SK-N-SH treated with all-trans-retinoic acid at 6 μM for 48 hours (cell line): ENCODE results near the gene ACKR1.

Source experiments
- ATAC-seq: fragments of 200-7000 bp; cut with Tn5 transposase; 3 replicates; pipeline ENCODE4 v1.9.1; 2020; ENCODE audit warnings: mild to moderate bottlenecking, moderate library complexity
- ARNTL ChIP-seq: fragments of 450-650 bp; formaldehyde crosslinking; IDR thresholded peaks from 2 replicates; pipeline ENCODE4 v1.5.0; 2020; ENCODE audit warnings: low read depth, mild to moderate bottlenecking, moderate library complexity, borderline replicate concordance
- BACH2 ChIP-seq: fragments of 250-450 bp; sonication (Bioruptor Pico); IDR thresholded peaks from 2 replicates; pipeline ENCODE4 v1.9.0; 2021; ENCODE audit warnings: mild to moderate bottlenecking, borderline replicate concordance
- CSDC2 ChIP-seq: fragments of 250-450 bp; sonication (Bioruptor Pico); IDR thresholded peaks from 2 replicates; pipeline ENCODE4 v1.5.0; 2020; ENCODE audit warnings: mild to moderate bottlenecking, moderate library complexity
- ESRRG ChIP-seq: fragments of 250-450 bp; sonication (Bioruptor Pico); IDR thresholded peaks from 2 replicates; pipeline ENCODE4 v1.6.1; 2021; ENCODE audit warnings: mild to moderate bottlenecking
- GLIS3 ChIP-seq: fragments of 250-450 bp; sonication (Bioruptor Pico); IDR thresholded peaks from 2 replicates; pipeline ENCODE4 v1.5.0; 2020; ENCODE audit warnings: mild to moderate bottlenecking, moderate library complexity
- ISL1 ChIP-seq: fragments of 250-450 bp; sonication (Bioruptor Pico); IDR thresholded peaks from 2 replicates; pipeline ENCODE4 v2.1.2; 2022; ENCODE audit warnings: mild to moderate bottlenecking, moderate library complexity
- OSR1 ChIP-seq: fragments of 250-450 bp; sonication (Bioruptor Pico); IDR thresholded peaks from 2 replicates; pipeline ENCODE4 v1.8.0; 2022; ENCODE audit warnings: moderate library complexity, mild to moderate bottlenecking, inconsistent platforms
- PPARA ChIP-seq: fragments of 250-450 bp; sonication (Bioruptor Pico); IDR thresholded peaks from 2 replicates; pipeline ENCODE4 v1.5.0; 2020; ENCODE audit warnings: mild to moderate bottlenecking, borderline replicate concordance
- RARB ChIP-seq: fragments of 250-450 bp; sonication (Bioruptor Pico); IDR thresholded peaks from 2 replicates; pipeline ENCODE4 v1.8.0; 2021; ENCODE audit warnings: mild to moderate bottlenecking, moderate library complexity
- SNAI2 ChIP-seq: fragments of 250-450 bp; sonication (Bioruptor Pico); IDR thresholded peaks from 2 replicates; pipeline ENCODE4 v1.5.0; 2020; ENCODE audit warnings: mild to moderate bottlenecking, moderate library complexity
- TCF4 ChIP-seq: fragments of 250-450 bp; sonication (Bioruptor Pico); IDR thresholded peaks from 2 replicates; pipeline ENCODE4 v1.8.0; 2021; ENCODE audit warnings: mild to moderate bottlenecking, moderate library complexity, borderline replicate concordance
- TOX ChIP-seq: fragments of 250-450 bp; sonication (Bioruptor Pico); IDR thresholded peaks from 2 replicates; pipeline ENCODE4 v1.8.0; 2021; ENCODE audit warnings: mild to moderate bottlenecking, moderate library complexity, borderline replicate concordance
- ZC3H10 ChIP-seq: fragments of 250-450 bp; sonication (Bioruptor Pico); IDR thresholded peaks from 2 replicates; pipeline ENCODE4 v1.5.1; 2021; ENCODE audit warnings: mild to moderate bottlenecking, moderate library complexity
- ZFP3 ChIP-seq: fragments of 250-450 bp; sonication (Bioruptor Pico); IDR thresholded peaks from 2 replicates; pipeline ENCODE4 v1.5.0; 2020; ENCODE audit warnings: mild to moderate bottlenecking, moderate library complexity
- ZNF565 ChIP-seq: fragments of 450-650 bp; formaldehyde crosslinking; conservative IDR thresholded peaks from 2 replicates; pipeline ENCODE4 v1.5.0; 2020; ENCODE audit warnings: low read depth, mild to moderate bottlenecking, moderate library complexity
- ZNF70 ChIP-seq: fragments of 450-650 bp; formaldehyde crosslinking; IDR thresholded peaks from 2 replicates; pipeline ENCODE4 v1.5.0; 2020; ENCODE audit warnings: mild to moderate bottlenecking, moderate library complexity
- ZNF8 ChIP-seq: fragments of 450-650 bp; formaldehyde crosslinking; IDR thresholded peaks from 2 replicates; pipeline ENCODE4 v1.5.0; 2020; ENCODE audit warnings: mild to moderate bottlenecking, moderate library complexity
- TF ChIP-seq, protein P1 (sequence below): fragments of 250-450 bp; sonication (Bioruptor Pico); IDR thresholded peaks from 2 replicates; pipeline ENCODE4 v1.5.0; 2020; ENCODE audit warnings: mild to moderate bottlenecking, moderate library complexity
- TF ChIP-seq, protein P2 (sequence below): fragments of 250-450 bp; sonication (Bioruptor Pico); IDR thresholded peaks from 2 replicates; pipeline ENCODE4 v1.8.0; 2021; ENCODE audit warnings: low read depth, mild to moderate bottlenecking, moderate library complexity, borderline replicate concordance
- TF ChIP-seq, protein P3 (sequence below): fragments of 250-450 bp; sonication (Bioruptor Pico); IDR thresholded peaks from 2 replicates; pipeline ENCODE4 v1.8.0; 2020; ENCODE audit warnings: mild to moderate bottlenecking, moderate library complexity, borderline replicate concordance
- TF ChIP-seq, protein P4 (sequence below): fragments of 250-450 bp; sonication (Bioruptor Pico); IDR thresholded peaks from 2 replicates; pipeline ENCODE4 v1.5.1; 2021; ENCODE audit warnings: mild to moderate bottlenecking, moderate library complexity

Gene ACKR1

DNA sequence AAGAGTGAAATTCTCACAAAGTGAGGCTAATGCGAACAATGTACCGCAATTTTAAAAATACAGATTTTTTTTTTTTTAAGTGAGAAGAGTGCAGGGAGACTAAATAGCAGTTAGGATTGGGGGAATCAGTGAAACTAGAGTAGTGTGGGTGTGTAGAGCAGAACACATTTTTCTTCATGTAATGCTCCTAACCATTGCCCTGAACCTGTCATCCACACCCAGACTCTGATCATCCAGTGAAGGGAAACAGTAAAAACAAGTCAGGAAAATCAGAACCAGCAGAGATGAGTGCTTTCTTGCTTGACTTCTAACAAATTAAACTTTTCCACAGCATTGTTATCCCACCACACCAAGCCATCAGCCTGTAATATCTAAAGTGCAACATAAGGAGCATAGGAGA lies 24.2 kb upstream of the ACKR1 start:
- ATAC-seq, result no peak
- TF ChIP-seq BACH2 (CRISPR knock-in tag) (no peak), TOX (CRISPR knock-in tag) (no peak), RARB (CRISPR knock-in tag) (no peak), ZFP3 (CRISPR knock-in tag) (no peak), ISL1 (CRISPR knock-in tag) (no peak), PPARA (CRISPR knock-in tag) (no peak), ZNF565 (CRISPR knock-in tag) (no peak), ZNF70 (CRISPR knock-in tag) (no peak), ESRRG (CRISPR knock-in tag) (no peak), ZNF8 (CRISPR knock-in tag) (no peak)
- TF ChIP-seq, protein P1, sequence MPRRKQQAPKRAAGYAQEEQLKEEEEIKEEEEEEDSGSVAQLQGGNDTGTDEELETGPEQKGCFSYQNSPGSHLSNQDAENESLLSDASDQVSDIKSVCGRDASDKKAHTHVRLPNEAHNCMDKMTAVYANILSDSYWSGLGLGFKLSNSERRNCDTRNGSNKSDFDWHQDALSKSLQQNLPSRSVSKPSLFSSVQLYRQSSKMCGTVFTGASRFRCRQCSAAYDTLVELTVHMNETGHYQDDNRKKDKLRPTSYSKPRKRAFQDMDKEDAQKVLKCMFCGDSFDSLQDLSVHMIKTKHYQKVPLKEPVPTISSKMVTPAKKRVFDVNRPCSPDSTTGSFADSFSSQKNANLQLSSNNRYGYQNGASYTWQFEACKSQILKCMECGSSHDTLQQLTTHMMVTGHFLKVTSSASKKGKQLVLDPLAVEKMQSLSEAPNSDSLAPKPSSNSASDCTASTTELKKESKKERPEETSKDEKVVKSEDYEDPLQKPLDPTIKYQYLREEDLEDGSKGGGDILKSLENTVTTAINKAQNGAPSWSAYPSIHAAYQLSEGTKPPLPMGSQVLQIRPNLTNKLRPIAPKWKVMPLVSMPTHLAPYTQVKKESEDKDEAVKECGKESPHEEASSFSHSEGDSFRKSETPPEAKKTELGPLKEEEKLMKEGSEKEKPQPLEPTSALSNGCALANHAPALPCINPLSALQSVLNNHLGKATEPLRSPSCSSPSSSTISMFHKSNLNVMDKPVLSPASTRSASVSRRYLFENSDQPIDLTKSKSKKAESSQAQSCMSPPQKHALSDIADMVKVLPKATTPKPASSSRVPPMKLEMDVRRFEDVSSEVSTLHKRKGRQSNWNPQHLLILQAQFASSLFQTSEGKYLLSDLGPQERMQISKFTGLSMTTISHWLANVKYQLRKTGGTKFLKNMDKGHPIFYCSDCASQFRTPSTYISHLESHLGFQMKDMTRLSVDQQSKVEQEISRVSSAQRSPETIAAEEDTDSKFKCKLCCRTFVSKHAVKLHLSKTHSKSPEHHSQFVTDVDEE (CRISPR knock-in tag), result no peak
- TF ChIP-seq, protein P2, sequence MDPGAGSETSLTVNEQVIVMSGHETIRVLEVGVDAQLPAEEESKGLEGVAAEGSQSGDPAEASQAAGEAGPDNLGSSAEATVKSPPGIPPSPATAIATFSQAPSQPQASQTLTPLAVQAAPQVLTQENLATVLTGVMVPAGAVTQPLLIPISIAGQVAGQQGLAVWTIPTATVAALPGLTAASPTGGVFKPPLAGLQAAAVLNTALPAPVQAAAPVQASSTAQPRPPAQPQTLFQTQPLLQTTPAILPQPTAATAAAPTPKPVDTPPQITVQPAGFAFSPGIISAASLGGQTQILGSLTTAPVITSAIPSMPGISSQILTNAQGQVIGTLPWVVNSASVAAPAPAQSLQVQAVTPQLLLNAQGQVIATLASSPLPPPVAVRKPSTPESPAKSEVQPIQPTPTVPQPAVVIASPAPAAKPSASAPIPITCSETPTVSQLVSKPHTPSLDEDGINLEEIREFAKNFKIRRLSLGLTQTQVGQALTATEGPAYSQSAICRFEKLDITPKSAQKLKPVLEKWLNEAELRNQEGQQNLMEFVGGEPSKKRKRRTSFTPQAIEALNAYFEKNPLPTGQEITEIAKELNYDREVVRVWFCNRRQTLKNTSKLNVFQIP (CRISPR knock-in tag), result no peak
- TF ChIP-seq, protein P3, sequence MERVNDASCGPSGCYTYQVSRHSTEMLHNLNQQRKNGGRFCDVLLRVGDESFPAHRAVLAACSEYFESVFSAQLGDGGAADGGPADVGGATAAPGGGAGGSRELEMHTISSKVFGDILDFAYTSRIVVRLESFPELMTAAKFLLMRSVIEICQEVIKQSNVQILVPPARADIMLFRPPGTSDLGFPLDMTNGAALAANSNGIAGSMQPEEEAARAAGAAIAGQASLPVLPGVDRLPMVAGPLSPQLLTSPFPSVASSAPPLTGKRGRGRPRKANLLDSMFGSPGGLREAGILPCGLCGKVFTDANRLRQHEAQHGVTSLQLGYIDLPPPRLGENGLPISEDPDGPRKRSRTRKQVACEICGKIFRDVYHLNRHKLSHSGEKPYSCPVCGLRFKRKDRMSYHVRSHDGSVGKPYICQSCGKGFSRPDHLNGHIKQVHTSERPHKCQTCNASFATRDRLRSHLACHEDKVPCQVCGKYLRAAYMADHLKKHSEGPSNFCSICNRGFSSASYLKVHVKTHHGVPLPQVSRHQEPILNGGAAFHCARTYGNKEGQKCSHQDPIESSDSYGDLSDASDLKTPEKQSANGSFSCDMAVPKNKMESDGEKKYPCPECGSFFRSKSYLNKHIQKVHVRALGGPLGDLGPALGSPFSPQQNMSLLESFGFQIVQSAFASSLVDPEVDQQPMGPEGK (CRISPR knock-in tag), result no peak

DNA sequence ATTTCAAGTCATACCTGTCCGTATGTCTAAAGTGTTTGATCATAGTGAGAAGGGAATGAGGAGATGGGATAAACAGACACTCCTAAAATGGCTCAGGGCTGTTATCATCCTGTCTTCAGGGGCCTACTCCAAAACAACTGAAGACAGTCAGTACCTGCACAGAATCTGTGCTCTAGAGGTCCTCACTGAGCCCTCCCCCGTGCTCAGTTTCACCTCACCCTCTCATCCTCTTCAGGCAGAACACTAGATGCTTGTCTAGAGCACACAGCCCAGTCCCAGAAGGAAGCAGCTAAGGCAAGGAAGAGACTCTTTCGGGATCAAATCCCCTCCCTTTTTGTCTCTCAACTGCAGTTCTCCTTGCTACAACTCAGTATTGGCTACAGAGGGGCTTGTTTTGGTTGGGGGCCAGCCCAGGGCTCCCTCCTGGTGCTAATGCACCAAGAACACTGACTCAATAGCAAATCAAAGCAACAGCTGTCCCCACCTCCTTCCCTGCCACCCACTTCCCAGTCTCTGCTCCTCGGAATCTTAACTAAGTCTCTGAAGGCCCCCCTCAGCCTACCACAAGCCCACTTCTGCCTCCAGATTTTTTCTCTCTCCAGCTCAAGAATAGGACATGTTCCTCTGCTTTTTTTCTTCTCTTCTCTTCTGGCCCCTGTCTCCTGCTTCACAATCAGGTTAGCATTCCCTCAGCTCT lies 23.2 kb upstream of the ACKR1 start:
- ATAC-seq, result no peak
- TF ChIP-seq OSR1 (CRISPR knock-in tag) (no peak), RARB (CRISPR knock-in tag) (no peak), ZNF565 (CRISPR knock-in tag) (no peak), GLIS3 (no peak), ZNF8 (CRISPR knock-in tag) (no peak), ISL1 (CRISPR knock-in tag) (no peak), CSDC2 (no peak), ZFP3 (CRISPR knock-in tag) (no peak), ARNTL (CRISPR knock-in tag) (no peak), BACH2 (CRISPR knock-in tag) (no peak), TOX (CRISPR knock-in tag) (no peak), SNAI2 (CRISPR knock-in tag) (no peak), ZNF70 (CRISPR knock-in tag) (no peak), ZC3H10 (CRISPR knock-in tag) (no peak), TCF4 (CRISPR knock-in tag) (no peak)
- TF ChIP-seq, protein P2 (CRISPR knock-in tag), result no peak
- TF ChIP-seq, protein P3 (CRISPR knock-in tag), result no peak
- TF ChIP-seq, protein P1 (CRISPR knock-in tag), result no peak
- TF ChIP-seq, protein P4, sequence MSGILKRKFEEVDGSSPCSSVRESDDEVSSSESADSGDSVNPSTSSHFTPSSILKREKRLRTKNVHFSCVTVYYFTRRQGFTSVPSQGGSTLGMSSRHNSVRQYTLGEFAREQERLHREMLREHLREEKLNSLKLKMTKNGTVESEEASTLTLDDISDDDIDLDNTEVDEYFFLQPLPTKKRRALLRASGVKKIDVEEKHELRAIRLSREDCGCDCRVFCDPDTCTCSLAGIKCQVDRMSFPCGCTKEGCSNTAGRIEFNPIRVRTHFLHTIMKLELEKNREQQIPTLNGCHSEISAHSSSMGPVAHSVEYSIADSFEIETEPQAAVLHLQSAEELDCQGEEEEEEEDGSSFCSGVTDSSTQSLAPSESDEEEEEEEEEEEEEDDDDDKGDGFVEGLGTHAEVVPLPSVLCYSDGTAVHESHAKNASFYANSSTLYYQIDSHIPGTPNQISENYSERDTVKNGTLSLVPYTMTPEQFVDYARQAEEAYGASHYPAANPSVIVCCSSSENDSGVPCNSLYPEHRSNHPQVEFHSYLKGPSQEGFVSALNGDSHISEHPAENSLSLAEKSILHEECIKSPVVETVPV (CRISPR knock-in tag), result no peak
- TF ChIP-seq, all 23 proteins: peak for 0
